Activated T-helper 1 cell treated with anti-CD3 and anti-CD28 coated beads, Interleukin-12 subunit alpha, Interleukin-12 subunit beta, Interleukin-2, Interleukin-4 antibody, amounts not matched to agents 30 ng/mL and 10 ng/mL and 1 ng/mL, durations not matched to agents 14 hours and 24 hours and 36 hours (primary cell): ENCODE results near the gene RASAL2. TPM values are rescaled to one million over a fixed set of nuclear protein-coding genes. Genes with fewer than 3 reads are reported as not detected.

Source experiments
- DNase-seq: peaks from one replicate; pipeline ENCODE4 v3.0.0; 2021; ENCODE audit warnings: low spot score
- H3K27ac Mint-ChIP-seq: one replicate; pipeline ENCODE4 v1.8.0; 2021; ENCODE audit warnings: mild to moderate bottlenecking, mixed read lengths
- H3K27me3 Mint-ChIP-seq: one replicate; pipeline ENCODE4 v1.8.0; 2022; ENCODE audit warnings: mild to moderate bottlenecking, moderate library complexity, mixed read lengths; ENCODE audit not compliant: insufficient read depth
- H3K36me3 Mint-ChIP-seq: one replicate; pipeline ENCODE4 v1.8.0; 2021; ENCODE audit warnings: low read depth, mixed read lengths
- H3K4me1 Mint-ChIP-seq: one replicate; pipeline ENCODE4 v1.8.0; 2021; ENCODE audit warnings: low read depth, mixed read lengths
- H3K4me3 Mint-ChIP-seq: one replicate; pipeline ENCODE4 v1.8.0; 2021; ENCODE audit warnings: mild to moderate bottlenecking, moderate library complexity, mixed read lengths
- H3K9me3 Mint-ChIP-seq: one replicate; pipeline ENCODE4 v1.8.0; 2021; ENCODE audit warnings: mixed read lengths
- intact Hi-C: fragments of 100-400 bp; cut with micrococcal nuclease; formaldehyde crosslinking; loops from one replicate; pipeline ENCODE4 v1.15.1; 2024
- total RNA-seq: library from RNA; stranded (reverse); gene quantifications from 2 replicates; pipeline ENCODE4 v1.2.3, GENCODE V29; 2022

RASAL2 gene
- total RNA-seq, 1 donor from 2014 or later: not detected

GRCh38 chr1:178438432-178438831 is 344.5 kb downstream of the RASAL2 start:
- H3K4me3 Mint-ChIP-seq: no peak overlapping the region
- no peaks in the 10 kb centered on the region for H3K36me3 Mint-ChIP-seq
- no peak for DNase-seq
- H3K9me3 Mint-ChIP-seq: no peaks in the 10 kb centered on the region
- intact Hi-C loops: no loop called here
- no peak overlapping the region for H3K27ac Mint-ChIP-seq
- no peaks in the 10 kb centered on the region for H3K4me1 Mint-ChIP-seq
- H3K27me3 Mint-ChIP-seq: no peaks in the 10 kb centered on the region

GRCh38 chr1:178442925-178443324 is 349.0 kb downstream of the RASAL2 start:
- no peaks in the 10 kb centered on the region for H3K9me3 Mint-ChIP-seq
- no peaks in the 10 kb centered on the region for H3K36me3 Mint-ChIP-seq
- H3K4me1 Mint-ChIP-seq: no peaks in the 10 kb centered on the region
- intact Hi-C loops: no loop called here
- no peak overlapping the region for H3K27ac Mint-ChIP-seq
- no peak for DNase-seq
- peaks cover 2% of the 10 kb centered on the region for H3K27me3 Mint-ChIP-seq
- no peak overlapping the region for H3K4me3 Mint-ChIP-seq

- Mint-ChIP-seq H3K27ac (no peak overlapping the region), H3K4me1 (no peaks in the 10 kb centered on the region), H3K27me3 (peaks cover 2% of the 10 kb centered on the region), H3K9me3 (no peaks in the 10 kb centered on the region), H3K4me3 (no peak overlapping the region), H3K36me3 (no peaks in the 10 kb centered on the region)
- DNase-seq: no peak
- intact Hi-C loops: no loop called here
Observed at GRCh38 chr1:178450871-178451270, 357.0 kb downstream of the RASAL2 start.

- H3K4me1 Mint-ChIP-seq: no peaks in the 10 kb centered on the region
Observed at GRCh38 chr1:178451529-178451928, 357.6 kb downstream of the RASAL2 start.

GRCh38 chr1:178452013-178452412 is 358.1 kb downstream of the RASAL2 start:
- H3K36me3 Mint-ChIP-seq: no peaks in the 10 kb centered on the region
- intact Hi-C loops: no loop called here
- no peak overlapping the region for H3K4me3 Mint-ChIP-seq
- H3K9me3 Mint-ChIP-seq: no peaks in the 10 kb centered on the region
- no peak for DNase-seq
- H3K27ac Mint-ChIP-seq: no peak overlapping the region
- peaks cover 2% of the 10 kb centered on the region for H3K27me3 Mint-ChIP-seq
- H3K4me1 Mint-ChIP-seq: no peaks in the 10 kb centered on the region

More at GRCh38 chr1:178451529-178451928, 357.6 kb downstream of the RASAL2 start:
- Mint-ChIP-seq H3K4me3 (no peak overlapping the region), H3K27ac (no peak overlapping the region), H3K27me3 (peaks cover 2% of the 10 kb centered on the region), H3K36me3 (no peaks in the 10 kb centered on the region), H3K9me3 (no peaks in the 10 kb centered on the region)
- no peak for DNase-seq
- intact Hi-C loops: no loop called here

- H3K36me3 Mint-ChIP-seq: no peaks in the 10 kb centered on the region
- H3K27me3 Mint-ChIP-seq: no peaks in the 10 kb centered on the region
- H3K4me1 Mint-ChIP-seq: no peaks in the 10 kb centered on the region
- no peak overlapping the region for H3K27ac Mint-ChIP-seq
- no peaks in the 10 kb centered on the region for H3K9me3 Mint-ChIP-seq
- no peak overlapping the region for H3K4me3 Mint-ChIP-seq
- DNase-seq: no peak
- intact Hi-C loops: no loop called here
Observed at GRCh38 chr1:178456472-178456871, 362.6 kb downstream of the RASAL2 start.

GRCh38 chr1:178457651-178458050 is 363.7 kb downstream of the RASAL2 start:
- DNase-seq: no peak
- Mint-ChIP-seq H3K9me3 (no peaks in the 10 kb centered on the region), H3K4me1 (no peaks in the 10 kb centered on the region), H3K27ac (no peak overlapping the region), H3K36me3 (no peaks in the 10 kb centered on the region), H3K4me3 (no peak overlapping the region), H3K27me3 (no peaks in the 10 kb centered on the region)
- intact Hi-C loops: no loop called here

GRCh38 chr1:178458203-178458602 is 364.3 kb downstream of the RASAL2 start:
- intact Hi-C loops: no loop called here

GRCh38 chr1:178461104-178461503 is 367.2 kb downstream of the RASAL2 start:
- H3K27me3 Mint-ChIP-seq: peaks cover 3% of the 10 kb centered on the region
- no peaks in the 10 kb centered on the region for H3K4me1 Mint-ChIP-seq
- no peaks in the 10 kb centered on the region for H3K36me3 Mint-ChIP-seq
- no peak overlapping the region for H3K4me3 Mint-ChIP-seq
- intact Hi-C loops: no loop called here
- no peaks in the 10 kb centered on the region for H3K9me3 Mint-ChIP-seq
- no peak overlapping the region for H3K27ac Mint-ChIP-seq
- no peak for DNase-seq

More at GRCh38 chr1:178458203-178458602, 364.3 kb downstream of the RASAL2 start:
- no peaks in the 10 kb centered on the region for H3K9me3 Mint-ChIP-seq
- no peaks in the 10 kb centered on the region for H3K4me1 Mint-ChIP-seq
- no peaks in the 10 kb centered on the region for H3K36me3 Mint-ChIP-seq
- no peak for DNase-seq
- H3K27ac Mint-ChIP-seq: no peak overlapping the region
- no peaks in the 10 kb centered on the region for H3K27me3 Mint-ChIP-seq
- H3K4me3 Mint-ChIP-seq: no peak overlapping the region

- H3K4me1 Mint-ChIP-seq: no peaks in the 10 kb centered on the region
- no peak overlapping the region for H3K27ac Mint-ChIP-seq
- no peaks in the 10 kb centered on the region for H3K36me3 Mint-ChIP-seq
- DNase-seq: no peak
- no peak overlapping the region for H3K4me3 Mint-ChIP-seq
- H3K27me3 Mint-ChIP-seq: peaks cover 3% of the 10 kb centered on the region
- intact Hi-C loops: no loop called here
- H3K9me3 Mint-ChIP-seq: no peaks in the 10 kb centered on the region
Observed at GRCh38 chr1:178461701-178462100, 367.8 kb downstream of the RASAL2 start.

GRCh38 chr1:178464141-178464540 is 370.2 kb downstream of the RASAL2 start:
- intact Hi-C loops: no loop called here
- Mint-ChIP-seq H3K4me3 (no peak overlapping the region), H3K27me3 (peaks cover 5% of the 10 kb centered on the region), H3K4me1 (no peaks in the 10 kb centered on the region), H3K36me3 (no peaks in the 10 kb centered on the region), H3K9me3 (no peaks in the 10 kb centered on the region), H3K27ac (no peak overlapping the region)
- no peak for DNase-seq

GRCh38 chr1:178464566-178464965 is 370.7 kb downstream of the RASAL2 start:
- Mint-ChIP-seq H3K9me3 (no peaks in the 10 kb centered on the region), H3K36me3 (no peaks in the 10 kb centered on the region), H3K4me1 (no peaks in the 10 kb centered on the region), H3K27me3 (peaks cover 5% of the 10 kb centered on the region), H3K27ac (no peak overlapping the region), H3K4me3 (no peak overlapping the region)
- intact Hi-C loops: no loop called here
- DNase-seq: no peak

- H3K4me1 Mint-ChIP-seq: no peaks in the 10 kb centered on the region
- H3K27ac Mint-ChIP-seq: no peak overlapping the region
- no peak for DNase-seq
- no peak overlapping the region for H3K4me3 Mint-ChIP-seq
- intact Hi-C loops: no loop called here
- no peaks in the 10 kb centered on the region for H3K36me3 Mint-ChIP-seq
- no peaks in the 10 kb centered on the region for H3K9me3 Mint-ChIP-seq
- H3K27me3 Mint-ChIP-seq: peaks cover 5% of the 10 kb centered on the region
Observed at GRCh38 chr1:178465011-178465410, 371.1 kb downstream of the RASAL2 start.

GRCh38 chr1:178467837-178468236 is 373.9 kb downstream of the RASAL2 start:
- Mint-ChIP-seq H3K27me3 (peaks cover 7% of the 10 kb centered on the region), H3K4me3 (no peak overlapping the region), H3K9me3 (no peaks in the 10 kb centered on the region), H3K27ac (no peak overlapping the region), H3K4me1 (no peaks in the 10 kb centered on the region), H3K36me3 (no peaks in the 10 kb centered on the region)
- intact Hi-C loops: no loop called here
- DNase-seq: no peak
